HG02840 (cell line): ENCODE data around the gene RFX2.
"Not testable (repeated sequence)": the region's sequence is repeated elsewhere in the genome, so short reads cannot be mapped to it uniquely, and the experiment has no call there.

ENCODE experiments used
- ATAC-seq: cut with Tn5 transposase; IDR thresholded peaks from one replicate; pipeline ENCODE4 v1.9.1; 2021; ENCODE audit warnings: mild to moderate bottlenecking, moderate library complexity, moderate number of reproducible peaks; ENCODE audit not compliant: unreplicated experiment, low FRiP score

The RFX2 gene

DNA sequence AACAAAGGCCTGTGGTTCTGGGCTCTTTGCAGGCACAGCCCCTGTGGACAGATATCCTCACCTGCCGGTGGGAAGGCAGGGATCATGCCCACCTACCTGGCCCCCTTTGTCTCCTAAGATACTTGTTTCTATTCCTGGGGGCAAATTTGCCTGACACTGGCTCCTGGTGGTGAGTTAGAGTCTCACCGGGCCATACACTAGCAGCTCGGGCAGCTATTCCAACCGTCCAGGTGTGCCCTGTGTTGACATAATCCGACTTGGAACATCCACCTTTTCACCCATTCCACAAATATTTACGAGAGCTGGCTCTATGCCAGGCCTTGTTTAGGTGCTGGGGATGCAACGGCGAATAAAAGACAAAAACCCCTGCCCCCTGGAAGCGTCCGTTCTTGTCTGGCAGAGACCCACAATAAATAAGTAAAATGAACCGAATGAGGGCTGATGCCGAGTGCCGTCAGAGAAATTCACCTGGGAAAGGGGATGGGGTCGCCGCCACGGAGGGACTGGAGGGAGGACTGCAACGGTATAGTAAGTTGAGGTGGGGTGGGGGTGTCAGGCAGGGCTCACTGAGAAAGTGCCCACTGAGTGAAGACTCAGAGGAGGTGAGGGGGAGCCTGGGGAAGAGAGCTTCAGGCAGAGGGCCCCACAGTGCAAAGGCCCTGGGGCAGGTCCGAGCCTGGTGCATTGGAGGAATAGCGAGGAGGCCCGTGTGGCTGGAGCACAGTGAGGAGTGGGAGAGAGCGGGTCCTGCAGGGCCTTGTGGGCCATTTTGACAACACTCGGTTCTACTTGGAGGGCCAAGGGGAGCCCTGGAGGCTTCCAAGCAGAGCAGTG lies 89.1 kb downstream of the RFX2 start:
- no peak for ATAC-seq

DNA sequence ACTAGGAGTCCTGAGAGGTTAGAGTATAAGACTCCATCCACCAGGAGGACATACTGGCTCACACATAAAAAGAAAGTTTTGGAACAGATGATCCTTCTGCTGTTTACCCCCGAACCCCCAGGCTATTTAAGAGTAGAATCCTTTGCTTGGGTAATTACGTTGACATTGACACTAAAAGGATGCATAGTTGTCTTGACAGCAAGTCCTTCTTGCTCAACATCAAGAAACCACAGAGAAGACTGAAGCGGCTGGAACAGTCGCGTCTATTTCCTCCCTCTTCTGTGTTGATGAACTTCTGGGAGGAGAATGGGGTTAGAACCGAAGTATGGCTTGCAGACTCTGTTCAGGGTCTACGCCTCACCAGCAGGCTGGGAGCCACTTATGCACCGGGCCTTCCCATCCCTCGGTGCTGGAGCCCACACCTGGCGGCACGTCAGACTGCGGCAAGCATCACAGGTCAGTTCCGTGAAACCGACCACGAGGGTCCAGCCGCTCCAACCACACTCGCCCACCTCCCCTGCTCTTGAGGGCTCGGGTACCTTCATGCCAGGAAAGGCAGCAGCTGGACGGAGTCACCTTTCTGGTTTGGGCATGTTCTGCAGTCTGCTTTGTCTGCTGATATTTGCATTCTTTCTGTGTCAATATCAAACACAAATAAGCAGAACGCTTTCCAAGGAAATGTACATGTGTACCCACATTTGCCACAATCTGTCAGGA lies 90.0 kb downstream of the RFX2 start:
- no peak for ATAC-seq

DNA sequence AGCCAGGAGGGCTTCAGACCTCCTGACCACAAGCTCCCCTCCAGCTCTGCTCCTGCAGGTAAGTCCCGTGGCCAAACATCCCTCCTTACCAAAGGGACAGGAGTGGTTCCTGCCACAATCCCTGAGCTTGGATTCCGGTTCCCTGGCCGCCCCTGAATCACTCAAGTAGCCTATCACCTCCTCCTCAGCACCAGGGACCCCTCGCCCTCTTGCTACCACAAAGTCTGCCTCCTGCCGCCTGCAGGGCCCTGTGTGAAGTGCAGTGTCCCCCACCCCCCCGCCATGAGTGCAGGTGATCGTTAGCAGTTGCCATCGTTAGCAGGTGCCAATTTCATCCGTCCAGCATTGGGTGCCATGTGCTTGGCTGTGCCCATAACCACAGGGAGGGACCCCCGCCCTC lies 91.5 kb downstream of the RFX2 start:
- ATAC-seq: no peak

DNA sequence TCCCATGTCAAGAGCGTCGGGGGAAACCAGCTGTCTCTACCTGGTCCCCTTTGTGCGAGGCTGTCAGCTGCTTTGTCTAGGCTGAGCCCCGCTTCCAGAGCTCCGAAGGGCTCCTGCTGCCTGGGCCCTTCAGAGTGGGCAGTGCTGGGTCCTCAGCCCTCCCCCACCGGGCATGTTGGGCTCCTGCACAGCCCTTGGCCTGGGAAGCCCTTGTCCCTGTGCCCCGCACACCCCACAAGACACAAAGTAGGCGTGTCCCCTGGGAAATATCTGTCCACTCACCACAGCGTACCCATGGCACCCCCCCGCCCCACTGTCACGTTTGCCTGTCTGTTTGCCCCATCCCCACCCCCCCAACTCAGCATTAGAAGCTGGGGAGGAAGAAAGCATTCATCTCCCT lies 92.7 kb downstream of the RFX2 start:
- ATAC-seq: no peak

DNA sequence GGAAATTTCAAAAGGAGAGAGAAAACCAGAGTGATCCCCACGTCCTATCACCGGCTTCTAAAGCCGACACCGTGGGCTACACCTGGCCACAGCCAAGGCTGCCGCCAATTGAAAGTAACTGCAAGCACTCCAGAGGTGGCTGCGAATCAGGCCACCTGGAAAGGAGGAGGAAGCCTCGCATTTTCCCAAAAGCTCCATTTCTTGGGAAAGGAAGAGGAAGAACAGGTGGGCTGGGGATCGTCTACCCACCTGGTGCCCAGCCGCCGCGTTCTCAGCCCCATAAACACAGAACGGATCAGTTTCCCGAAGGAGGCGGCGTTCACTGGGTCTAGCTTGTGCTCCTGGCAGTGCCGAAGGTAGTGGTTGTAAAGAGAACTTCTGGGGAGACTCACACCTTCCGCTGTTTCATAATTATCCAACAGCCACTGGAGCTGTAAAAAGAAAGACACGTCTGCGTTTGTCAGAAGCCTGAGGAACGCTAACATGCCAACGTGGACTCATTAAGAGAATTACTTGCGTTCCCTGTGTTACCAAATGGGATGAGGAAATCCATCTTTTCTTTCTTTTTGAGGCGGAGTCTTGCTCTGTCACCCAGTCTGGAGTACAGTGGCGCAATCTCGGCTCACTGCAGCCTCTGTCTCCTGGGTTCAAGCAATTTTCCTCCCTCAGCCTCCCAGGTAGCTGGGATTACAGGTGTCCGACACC lies 94.3 kb downstream of the RFX2 start:
- no peak for ATAC-seq

DNA sequence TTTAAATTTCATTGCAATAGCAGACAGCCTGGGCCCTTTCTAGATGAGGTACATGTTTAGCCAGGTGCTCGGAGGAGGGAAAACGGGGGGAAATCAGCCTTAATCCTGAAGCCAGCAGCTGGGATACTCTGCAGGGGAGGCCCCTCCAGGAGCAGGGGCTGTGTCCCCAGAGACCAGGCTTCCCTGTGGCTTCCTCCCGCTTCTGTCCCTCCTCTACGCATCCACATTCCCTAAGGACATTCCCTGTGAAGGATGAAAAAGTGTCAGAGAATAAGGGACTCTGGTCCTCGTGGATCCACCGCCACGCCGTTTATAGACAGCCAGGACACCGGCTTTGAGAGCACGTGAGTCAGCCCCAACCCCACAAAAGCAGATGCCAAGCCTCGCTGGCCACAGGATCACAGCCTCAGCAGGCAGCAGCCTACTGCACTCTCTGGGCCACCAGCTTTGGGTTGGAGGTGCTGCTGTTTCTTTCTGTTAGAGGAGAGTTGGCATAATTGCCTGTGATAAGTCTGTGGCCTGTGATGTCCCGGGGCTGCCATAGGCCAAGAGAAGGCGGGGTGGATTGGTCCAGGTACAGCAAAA lies 95.7 kb downstream of the RFX2 start:
- ATAC-seq: no peak

DNA sequence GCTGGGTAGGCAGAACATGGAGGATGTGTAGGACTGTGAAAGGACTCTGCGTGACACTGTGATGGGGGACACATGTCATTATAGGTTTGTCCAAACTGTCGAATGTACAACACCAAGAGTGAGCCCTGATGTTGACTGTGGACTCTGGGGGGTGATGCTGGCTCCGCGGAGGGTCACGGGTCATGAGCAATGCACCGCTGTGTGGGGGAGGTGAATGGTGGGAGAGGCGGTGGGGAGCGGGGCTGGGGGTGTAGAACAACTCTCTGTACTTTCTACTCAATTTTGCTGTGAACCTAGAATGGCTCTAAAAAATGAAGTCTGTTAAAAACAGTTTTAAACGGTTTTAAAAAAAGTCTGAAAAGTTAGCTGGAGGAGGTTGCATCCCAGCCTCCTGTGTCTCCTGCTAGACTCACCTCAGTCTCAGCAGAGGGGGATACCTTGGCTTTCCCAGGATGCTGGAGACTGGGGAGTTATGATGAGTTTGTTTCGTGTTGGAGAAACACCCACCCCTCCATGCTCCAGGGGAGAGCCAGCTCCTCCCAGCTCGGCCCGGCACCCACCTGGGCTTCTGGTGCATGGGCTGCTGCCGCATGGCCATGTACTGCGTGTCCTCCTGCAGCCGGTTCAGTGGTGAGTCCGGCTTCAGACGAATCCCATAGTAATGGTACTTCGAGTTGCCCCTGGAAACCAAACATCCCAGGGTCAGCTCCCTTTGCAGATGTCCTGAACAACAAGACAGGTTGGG lies 97.7 kb downstream of the RFX2 start:
- no peak for ATAC-seq

DNA sequence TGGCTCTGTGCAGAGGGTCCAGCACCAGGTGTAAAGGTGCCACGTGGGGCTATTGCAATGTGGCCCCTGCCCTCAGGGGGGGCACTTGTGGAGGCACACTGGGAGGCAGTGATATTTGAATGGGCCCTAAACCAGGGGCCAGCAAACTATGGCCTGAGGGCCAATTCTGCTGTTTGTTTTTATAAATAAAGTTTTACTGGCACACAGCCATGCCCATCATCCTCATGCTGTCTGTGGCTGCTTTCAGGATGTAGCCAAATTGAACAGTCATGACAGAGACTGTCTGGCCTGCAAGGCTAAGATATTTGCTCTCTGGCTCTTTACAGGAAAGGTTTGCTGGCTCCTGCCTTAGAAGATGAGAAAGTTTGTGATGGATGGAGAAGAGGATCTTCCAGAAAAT lies 98.5 kb downstream of the RFX2 start:
- no peak for ATAC-seq

DNA sequence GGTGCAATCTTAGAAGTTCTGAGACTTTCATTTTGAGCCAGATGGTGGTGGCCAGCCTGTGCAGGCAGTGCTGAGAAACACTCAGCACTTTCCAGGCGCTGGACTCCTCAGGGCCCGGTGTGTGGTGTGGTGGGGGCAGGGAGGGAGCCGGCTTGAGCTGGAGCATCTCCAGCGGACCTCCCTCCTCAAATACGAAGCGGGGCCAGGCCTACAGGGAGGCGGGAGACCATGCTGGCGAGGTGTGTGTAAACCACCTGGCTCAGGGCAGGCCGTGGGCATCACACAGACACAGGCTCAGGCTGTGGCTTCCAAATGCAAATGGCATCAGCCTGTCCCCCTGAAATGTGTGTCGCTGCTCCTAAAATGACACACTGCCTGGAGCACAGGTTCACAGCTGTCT lies 99.1 kb downstream of the RFX2 start:
- no peak for ATAC-seq

DNA sequence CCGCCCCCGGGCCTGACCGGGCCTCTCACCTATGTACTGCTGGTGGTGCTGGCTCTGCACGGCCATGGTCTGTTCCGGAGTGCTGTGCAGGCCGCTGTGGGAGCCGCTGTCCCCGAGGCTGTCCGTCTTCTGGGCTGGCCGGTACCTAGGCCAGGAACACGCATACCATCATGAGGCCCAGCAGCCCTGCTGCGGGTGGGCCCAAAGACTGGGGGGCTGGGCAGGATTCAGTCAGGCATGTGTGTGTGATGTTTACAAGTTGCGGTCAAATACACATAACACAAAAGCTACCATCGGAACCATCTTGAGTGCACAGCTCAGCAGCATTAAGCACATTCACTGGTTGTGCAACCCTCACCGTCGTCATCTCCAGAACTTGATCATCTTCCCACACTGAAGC lies 100.2 kb downstream of the RFX2 start:
- no peak for ATAC-seq

DNA sequence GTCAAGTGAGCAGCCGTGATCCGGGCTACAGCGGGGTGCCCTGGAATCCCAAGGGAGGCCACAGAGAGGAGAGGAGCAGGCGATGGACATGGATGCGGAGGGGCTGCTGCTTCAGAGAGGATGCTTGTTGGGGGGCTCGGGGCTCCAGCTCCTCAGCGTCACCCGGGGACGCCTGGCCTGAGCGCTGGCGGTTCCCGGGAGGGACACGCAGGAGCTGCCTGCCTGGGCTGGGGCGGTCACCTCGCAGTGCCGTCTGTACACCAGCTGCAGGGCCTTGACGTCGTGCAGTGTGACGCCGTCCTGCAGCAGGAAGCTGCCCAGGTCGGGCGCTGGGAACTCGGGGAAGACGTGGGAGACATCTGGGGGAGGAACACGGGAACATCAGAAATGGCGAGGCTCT lies 102.4 kb downstream of the RFX2 start:
- ATAC-seq: no peak

DNA sequence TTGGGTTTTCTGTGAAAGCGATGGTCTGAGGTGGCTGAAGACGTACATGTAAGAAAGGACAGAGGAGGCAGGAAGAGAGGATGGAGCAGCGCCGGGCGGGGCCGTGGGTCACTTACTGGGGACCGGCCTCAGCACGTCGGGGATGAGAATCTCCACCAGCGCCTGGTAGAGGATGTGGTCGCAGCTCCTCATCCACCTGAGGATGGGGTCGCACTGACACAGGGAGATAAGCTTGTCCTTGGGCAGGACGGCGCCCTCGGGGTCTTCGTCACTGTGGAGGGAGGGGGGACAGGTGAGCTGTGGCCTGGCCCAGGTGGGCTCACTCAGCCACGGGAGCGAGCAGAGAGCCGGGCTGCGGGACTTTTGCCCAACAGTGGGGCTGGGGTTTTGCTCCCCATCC lies 103.4 kb downstream of the RFX2 start:
- ATAC-seq: no peak

DNA sequence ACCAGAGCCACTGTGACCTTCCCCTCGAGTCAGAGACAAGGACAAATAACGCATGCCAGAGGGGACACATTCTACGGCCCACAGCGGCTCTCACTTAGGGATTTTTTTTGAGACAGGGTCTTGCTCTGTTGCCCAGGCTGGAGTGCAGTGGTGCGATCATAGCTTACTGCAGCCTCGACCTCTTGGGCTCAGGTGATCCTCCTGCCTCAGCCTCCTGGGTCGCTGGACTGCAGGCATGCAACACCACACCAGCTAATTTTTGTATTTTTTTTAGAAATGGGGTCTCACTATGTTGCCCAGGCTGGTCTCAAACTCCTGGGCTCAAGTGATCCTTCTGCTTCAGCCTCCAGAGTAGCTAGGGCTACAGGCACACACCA lies 104.2 kb downstream of the RFX2 start:
- not testable (repeated sequence) for ATAC-seq

DNA sequence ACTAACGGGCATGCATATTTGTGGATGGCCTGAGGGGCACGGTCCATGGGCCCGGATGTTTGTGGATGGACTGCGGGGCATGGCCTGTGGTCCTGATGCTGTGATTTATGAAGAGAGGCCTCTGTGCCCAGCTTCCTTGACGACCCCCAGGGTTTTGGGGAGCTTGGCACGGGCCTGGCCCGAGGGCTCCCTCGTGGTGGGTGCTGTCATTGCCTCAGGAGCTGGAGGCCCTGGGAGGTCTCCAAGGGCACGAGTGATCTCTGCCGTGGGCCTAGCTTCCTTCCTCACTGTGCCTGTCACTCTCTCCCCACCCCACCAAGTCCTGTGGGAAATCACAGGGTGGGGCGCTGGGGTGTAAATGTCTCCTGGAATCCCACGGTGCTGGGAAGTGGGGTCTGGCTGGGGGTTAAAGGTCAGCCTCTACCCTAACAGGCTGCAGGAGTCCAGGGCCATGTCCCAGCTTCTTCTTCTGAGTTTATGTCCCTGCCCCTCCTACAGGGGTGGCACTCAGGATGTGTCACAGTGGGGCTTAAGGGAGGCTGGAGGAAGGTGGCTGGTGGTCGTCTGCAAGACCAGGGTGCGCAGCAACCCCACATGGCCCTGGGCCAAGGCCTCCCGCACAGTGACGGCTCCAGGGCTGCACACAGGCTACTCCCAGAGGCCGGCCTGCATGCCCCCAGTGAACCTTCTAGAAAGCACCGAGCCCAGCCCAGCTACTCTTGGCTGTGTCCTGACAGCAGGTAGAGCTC lies 104.8 kb downstream of the RFX2 start:
- ATAC-seq: no peak

DNA sequence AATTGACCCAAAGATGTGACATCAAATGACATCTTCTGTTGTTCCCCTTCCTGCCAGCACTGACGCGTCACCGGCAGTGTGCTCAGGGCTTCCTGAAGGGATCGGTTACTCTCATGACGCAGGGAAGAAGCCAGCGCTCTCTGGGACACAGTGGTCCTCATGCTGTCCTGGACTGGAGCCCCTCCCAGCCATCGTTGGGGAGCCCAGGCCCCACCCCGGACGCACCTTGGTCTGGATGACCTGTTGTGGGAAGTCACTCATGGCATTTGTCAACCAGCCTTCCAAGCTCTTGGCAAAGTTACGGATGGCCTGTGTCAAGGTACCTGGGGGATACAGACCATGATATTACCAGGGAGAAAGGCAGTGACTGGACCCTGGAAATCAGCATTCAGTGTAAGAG lies 106.3 kb downstream of the RFX2 start:
- ATAC-seq: no peak

DNA sequence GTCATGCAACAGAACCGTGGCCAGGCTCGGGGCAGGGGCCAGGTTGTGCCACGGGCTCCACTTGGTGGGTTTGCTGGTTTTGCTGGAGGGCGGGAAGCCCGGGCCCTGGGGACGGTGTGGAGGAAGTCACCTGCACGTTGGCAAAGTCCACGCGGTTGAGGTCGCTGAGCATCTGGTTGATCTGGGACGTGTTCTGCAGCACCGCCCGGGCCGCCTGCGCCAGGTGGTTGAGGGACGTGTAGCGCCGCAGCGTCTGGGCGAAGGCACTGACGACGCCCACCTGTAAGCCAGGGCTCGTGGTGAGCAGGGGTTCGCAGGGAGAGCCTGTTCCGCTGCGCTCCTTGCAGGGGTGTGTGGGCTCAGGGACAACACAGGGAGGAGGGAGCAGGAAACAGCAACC lies 107.7 kb downstream of the RFX2 start:
- no peak for ATAC-seq

DNA sequence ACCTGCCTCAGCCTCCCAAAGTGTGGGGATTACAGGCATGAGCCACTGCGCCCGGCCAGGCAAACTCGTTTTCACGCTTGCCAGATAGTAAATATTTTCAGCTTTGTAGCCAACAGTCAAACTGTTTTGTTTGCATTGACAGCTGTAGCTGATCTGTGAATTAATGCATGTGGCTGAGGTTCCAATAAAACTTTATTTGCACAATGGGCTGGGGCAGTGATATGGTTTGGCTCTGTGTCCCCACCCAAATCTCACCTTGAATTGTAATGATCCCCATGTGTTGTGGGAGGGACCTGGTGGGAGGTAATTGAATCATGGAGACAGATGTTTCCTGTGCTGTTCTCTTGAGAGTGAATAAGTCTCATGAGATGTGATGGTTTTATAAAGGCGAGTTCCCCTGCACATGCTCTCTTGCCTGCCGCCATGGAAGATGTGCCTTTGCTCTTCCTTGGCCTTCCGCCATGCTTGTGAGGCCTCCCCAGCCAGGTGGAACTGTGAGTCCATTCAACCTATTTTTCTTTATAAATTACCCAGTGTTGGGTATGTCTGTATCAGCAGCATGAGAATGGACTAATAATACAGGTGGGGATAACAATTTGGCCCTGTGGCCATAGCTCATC lies 110.0 kb downstream of the RFX2 start:
- ATAC-seq: no peak

DNA sequence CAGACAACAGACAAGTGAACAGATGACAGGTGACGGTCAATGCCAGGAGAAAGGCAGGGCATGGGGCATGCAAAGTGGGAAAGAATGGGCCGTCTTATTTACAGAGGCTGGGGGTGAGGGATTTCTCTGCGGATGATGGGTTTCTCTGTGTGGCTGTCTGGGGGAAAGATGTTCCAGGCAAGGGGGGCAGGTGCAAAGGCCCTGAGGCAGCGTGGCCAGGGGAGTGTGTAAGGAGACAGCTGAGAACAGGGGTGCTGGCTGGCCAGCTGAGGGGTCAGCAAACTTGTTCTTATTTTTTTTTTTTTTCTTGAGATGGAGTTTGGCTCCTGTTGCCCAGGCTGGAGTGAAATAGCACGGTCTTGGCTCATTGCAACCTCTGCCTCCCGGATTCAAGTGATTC lies 110.6 kb downstream of the RFX2 start:
- ATAC-seq: no peak

DNA sequence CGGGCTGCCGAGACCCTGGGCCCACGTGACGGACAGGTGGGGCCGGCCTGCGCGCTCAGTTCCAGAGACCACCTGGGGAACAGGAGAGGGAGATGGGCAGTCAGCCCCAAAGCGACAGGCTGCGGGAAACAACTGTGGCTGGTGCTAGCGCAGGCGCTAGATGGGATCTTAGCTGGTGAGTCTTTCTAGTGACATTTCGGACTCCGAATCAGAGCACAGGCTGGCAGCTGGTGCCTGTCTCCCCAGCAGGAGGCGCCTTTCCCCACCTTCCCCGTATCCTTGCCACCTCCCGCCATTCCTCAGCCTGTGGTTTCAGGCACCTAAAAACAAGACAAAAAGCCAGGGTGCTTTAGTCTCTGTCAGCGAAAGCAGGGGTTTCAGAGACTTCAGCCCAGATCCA lies 112.9 kb downstream of the RFX2 start:
- ATAC-seq: no peak
